Parathyroid adenoma (tissue), 2 donors: ENCODE measurements around the gene CASTOR1.
A peak's percentile ranks its signal among the peaks of the same experiment; 100 is the strongest.
"Not testable (repeated sequence)": the region's sequence is repeated elsewhere in the genome, so short reads cannot be mapped to it uniquely, and the experiment has no call there.

Experiments used
- H2AFZ ChIP-seq: fragments of 300-600 bp; sonication (generic); one replicate; pipeline ENCODE4 v1.7.0; 2017; ENCODE audit warnings: antibody characterized with exemption, mild to moderate bottlenecking
- H3K27ac ChIP-seq: fragments of 300-600 bp; sonication (generic); one replicate; pipeline ENCODE4 v1.7.0; 2017
- H3K27me3 ChIP-seq: fragments of 300-600 bp; sonication (generic); one replicate; pipeline ENCODE4 v1.7.0; 2017; ENCODE audit warnings: low read length; ENCODE audit not compliant: control insufficient read depth, insufficient read depth
- H3K36me3 ChIP-seq: fragments of 300-600 bp; sonication (generic); one replicate; pipeline ENCODE4 v1.7.0; 2017; ENCODE audit warnings: low read length; ENCODE audit not compliant: control insufficient read depth, insufficient read depth
- H3K4me1 ChIP-seq: fragments of 300-600 bp; sonication (generic); one replicate; pipeline ENCODE4 v1.7.0; 2017; ENCODE audit warnings: control low read depth
- H3K4me2 ChIP-seq: fragments of 300-600 bp; sonication (generic); one replicate; pipeline ENCODE4 v1.7.0; 2017; ENCODE audit warnings: low read length
- H3K4me3 ChIP-seq: fragments of 300-600 bp; sonication (generic); one replicate; pipeline ENCODE4 v1.7.0; 2017; ENCODE audit warnings: low read depth, low read length
- H3K79me2 ChIP-seq: fragments of 300-600 bp; sonication (generic); one replicate; pipeline ENCODE4 v1.7.0; 2017; ENCODE audit warnings: control low read depth
- H3K9ac ChIP-seq: fragments of 300-600 bp; sonication (generic); one replicate; pipeline ENCODE4 v1.7.0; 2017; ENCODE audit warnings: mild to moderate bottlenecking
- H3K9me3 ChIP-seq: fragments of 300-600 bp; sonication (generic); one replicate; pipeline ENCODE4 v1.7.0; 2017; ENCODE audit warnings: low read length; ENCODE audit not compliant: control insufficient read depth
- CTCF ChIP-seq: fragments of 300-600 bp; sonication (generic); IDR thresholded peaks from one replicate; pipeline ENCODE4 v1.7.0; 2017; ENCODE audit warnings: antibody characterized with exemption, mild to moderate bottlenecking
- donor health status: primary hyperparathyroidism.

The CASTOR1 gene

GRCh38 chr22:30289141-30289979, at the start of gene CASTOR1:
CASTOR1 (minus strand) TSS chr22:30289505; CDS start chr22:30289497, 8 bp downstream.
- Histone ChIP-seq H3K27ac (peak within 1 kb of the TSS; percentile 98), H3K4me1 (peaks cover 22% of the 10 kb centered on the region), H2AFZ (peak within 1 kb of the TSS; percentile 15), H3K27me3 (no peaks in the 10 kb centered on the region), H3K4me2 (peak within 1 kb of the TSS; percentile 95), H3K36me3 (no peaks in the 10 kb centered on the region), H3K79me2 (no peaks in the 10 kb centered on the region), H3K4me3 (peak within 1 kb of the TSS; percentile 88), H3K9me3 (no peaks in the 10 kb centered on the region), H3K9ac (peak within 1 kb of the TSS; percentile 55)
- TF ChIP-seq CTCF: no peak

GRCh38 chr22:30338802-30339201, 49.5 kb upstream of the CASTOR1 start:
- no peak overlapping the region for H3K9ac ChIP-seq
- H3K27ac ChIP-seq: no peak overlapping the region
- H3K4me3 ChIP-seq: no peak overlapping the region
- H3K79me2 ChIP-seq: no peaks in the 10 kb centered on the region
- H3K4me2 ChIP-seq: no peak overlapping the region
- no peaks in the 10 kb centered on the region for H3K9me3 ChIP-seq
- no peak for TF ChIP-seq CTCF
- H2AFZ ChIP-seq: no peak overlapping the region
- no peaks in the 10 kb centered on the region for H3K27me3 ChIP-seq
- no peaks in the 10 kb centered on the region for H3K4me1 ChIP-seq
- H3K36me3 ChIP-seq: no peaks in the 10 kb centered on the region

DNA sequence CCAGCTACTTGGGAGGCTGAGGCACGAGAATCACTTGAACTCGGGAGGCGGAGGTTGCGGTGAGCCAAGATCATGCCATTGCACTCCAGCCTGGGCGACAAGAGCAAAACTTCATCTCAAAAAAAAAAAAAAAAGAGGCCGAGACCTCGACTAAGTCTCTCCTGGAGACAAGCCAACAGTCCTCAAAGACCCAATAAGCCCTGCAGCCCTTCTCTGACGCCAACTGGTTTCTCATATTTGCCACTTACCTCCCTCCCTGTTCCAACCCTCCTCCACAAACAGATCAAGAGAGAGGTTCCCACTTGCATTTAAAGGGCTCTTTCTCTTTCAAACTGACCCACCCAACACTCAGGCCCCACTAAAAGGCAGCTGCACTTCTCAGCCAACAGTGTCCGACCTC, 49.0 kb upstream of the CASTOR1 start:
- not testable (repeated sequence) for H3K79me2 ChIP-seq, H3K4me1 ChIP-seq, H3K36me3 ChIP-seq

DNA sequence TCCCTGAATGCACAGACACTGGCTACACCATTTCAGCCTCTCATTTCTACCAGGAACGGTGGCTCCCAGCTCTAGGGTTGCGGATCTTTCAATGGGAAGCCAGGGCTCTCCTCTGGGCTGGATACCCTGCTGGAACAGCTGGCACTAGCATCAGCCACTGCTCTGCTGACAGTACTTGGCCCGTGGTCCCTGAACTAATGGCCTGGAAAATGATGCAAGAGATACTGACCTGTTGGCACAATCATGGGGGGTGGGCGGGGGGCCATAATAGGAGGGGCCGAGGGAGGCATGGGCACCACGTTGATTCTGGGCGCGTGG, 48.1 kb upstream of the CASTOR1 start:
- no peaks in the 10 kb centered on the region for H3K36me3 ChIP-seq
- no peak overlapping the region for H3K27ac ChIP-seq
- no peak overlapping the region for H3K9ac ChIP-seq
- H2AFZ ChIP-seq: no peak overlapping the region
- H3K27me3 ChIP-seq: no peaks in the 10 kb centered on the region
- H3K4me1 ChIP-seq: no peaks in the 10 kb centered on the region
- no peaks in the 10 kb centered on the region for H3K79me2 ChIP-seq
- no peak overlapping the region for H3K4me2 ChIP-seq
- H3K9me3 ChIP-seq: no peaks in the 10 kb centered on the region
- TF ChIP-seq CTCF: no peak
- H3K4me3 ChIP-seq: no peak overlapping the region

More for the DNA sequence above, 49.0 kb upstream of the CASTOR1 start:
- H3K27me3 ChIP-seq, H3K27ac ChIP-seq, H3K9ac ChIP-seq, H3K9me3 ChIP-seq, H3K4me3 ChIP-seq, H2AFZ ChIP-seq, H3K4me2 ChIP-seq: not testable (repeated sequence)

- no peak for TF ChIP-seq CTCF
- H3K27me3 ChIP-seq: no peaks in the 10 kb centered on the region
- no peak overlapping the region for H3K9ac ChIP-seq
- no peaks in the 10 kb centered on the region for H3K79me2 ChIP-seq
- H3K9me3 ChIP-seq: no peaks in the 10 kb centered on the region
- no peaks in the 10 kb centered on the region for H3K36me3 ChIP-seq
- H3K4me2 ChIP-seq: no peak overlapping the region
- no peak overlapping the region for H2AFZ ChIP-seq
- no peak overlapping the region for H3K27ac ChIP-seq
- no peak overlapping the region for H3K4me3 ChIP-seq
- no peaks in the 10 kb centered on the region for H3K4me1 ChIP-seq
Measured at GRCh38 chr22:30336752-30337460, 47.6 kb upstream of the CASTOR1 start.
